Activated CD4-positive, alpha-beta T cell treated with anti-CD3 and anti-CD28 coated beads, Interleukin-2, Interleukin-4, amounts not matched to agents 100 ng/mL and 50 ng/mL, durations not matched to agents 16 hours and 8 hours (primary cell): ENCODE measurements around the gene FES.

Experiments used
- DNase-seq: peaks from one replicate; pipeline ENCODE4 v3.0.0-alpha.2; 2020; ENCODE audit warnings: low spot score

Gene FES

GRCh38 chr15:90876046-90876445 is 8.3 kb upstream of the FES start:
- no peak for DNase-seq

DNA sequence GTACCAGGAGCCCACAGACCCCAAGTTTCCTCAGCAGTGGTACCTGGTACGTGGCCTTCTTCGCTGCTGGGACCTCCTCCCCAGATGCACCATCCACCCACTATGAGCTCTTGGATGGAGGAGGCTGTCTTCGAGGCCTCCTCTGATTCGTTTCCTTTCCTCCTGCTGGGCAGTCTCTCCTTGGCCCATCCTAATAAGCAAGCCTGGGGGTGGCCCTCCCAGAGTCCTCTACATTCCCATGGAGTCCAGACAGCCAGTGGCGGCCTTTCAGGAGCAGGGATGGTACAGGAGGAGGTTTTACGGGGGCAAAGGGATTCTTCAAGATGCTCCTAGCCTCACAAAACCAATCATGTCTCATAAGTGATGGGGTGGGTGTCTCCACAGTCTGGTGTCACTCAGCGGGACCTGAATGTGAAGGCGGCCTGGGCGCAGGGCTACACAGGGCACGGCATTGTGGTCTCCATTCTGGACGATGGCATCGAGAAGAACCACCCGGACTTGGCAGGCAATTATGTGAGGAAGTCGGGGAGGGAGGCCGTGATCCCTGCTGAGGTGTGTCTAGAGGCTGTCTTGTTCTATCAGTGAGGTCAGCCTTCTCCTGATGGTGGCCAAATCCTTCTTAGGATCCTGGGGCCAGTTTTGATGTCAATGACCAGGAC is 7.7 kb upstream of the FES start:
- DNase-seq: no peak

DNA sequence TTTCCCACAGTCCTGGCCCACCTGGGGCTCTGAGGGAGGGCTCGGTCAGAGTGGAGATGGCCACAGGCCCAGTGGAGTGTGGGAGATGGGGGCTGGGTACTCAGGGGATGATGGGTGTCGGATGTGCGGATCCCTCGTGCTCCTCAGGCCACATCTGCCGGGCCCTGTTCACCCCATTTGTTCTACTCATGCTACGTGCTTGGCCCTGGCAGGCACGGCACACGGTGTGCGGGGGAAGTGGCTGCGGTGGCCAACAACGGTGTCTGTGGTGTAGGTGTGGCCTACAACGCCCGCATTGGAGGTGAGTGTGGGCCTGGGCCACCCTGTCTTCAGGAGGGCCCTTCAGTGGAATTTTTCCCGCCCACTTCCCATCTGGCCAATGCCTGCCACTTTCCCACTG is 7.0 kb upstream of the FES start:
- no peak for DNase-seq

DNA sequence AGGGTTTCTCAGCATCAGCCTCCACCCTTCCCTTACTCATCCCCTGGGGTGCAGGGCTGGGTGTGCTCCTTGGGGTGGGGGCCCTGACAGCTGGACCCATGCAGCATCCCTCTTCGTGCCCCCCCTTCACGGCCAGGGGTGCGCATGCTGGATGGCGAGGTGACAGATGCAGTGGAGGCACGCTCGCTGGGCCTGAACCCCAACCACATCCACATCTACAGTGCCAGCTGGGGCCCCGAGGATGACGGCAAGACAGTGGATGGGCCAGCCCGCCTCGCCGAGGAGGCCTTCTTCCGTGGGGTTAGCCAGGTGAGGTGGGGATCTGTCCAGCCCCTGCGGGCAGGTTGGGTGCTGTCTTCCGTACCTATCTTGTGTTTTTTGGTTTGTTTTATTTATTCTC is 6.3 kb upstream of the FES start:
- no peak for DNase-seq

DNA sequence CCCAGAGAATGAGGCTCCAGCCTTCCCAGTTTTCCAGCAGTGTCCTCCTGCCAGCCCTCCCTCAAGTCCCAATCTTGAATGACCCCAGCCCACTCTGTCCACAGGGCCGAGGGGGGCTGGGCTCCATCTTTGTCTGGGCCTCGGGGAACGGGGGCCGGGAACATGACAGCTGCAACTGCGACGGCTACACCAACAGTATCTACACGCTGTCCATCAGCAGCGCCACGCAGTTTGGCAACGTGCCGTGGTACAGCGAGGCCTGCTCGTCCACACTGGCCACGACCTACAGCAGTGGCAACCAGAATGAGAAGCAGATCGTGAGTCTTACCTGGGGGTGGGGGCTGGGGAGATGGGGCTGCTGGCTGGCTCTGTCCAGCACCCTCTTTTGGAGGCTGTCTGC is 5.6 kb upstream of the FES start:
- no peak for DNase-seq

DNA sequence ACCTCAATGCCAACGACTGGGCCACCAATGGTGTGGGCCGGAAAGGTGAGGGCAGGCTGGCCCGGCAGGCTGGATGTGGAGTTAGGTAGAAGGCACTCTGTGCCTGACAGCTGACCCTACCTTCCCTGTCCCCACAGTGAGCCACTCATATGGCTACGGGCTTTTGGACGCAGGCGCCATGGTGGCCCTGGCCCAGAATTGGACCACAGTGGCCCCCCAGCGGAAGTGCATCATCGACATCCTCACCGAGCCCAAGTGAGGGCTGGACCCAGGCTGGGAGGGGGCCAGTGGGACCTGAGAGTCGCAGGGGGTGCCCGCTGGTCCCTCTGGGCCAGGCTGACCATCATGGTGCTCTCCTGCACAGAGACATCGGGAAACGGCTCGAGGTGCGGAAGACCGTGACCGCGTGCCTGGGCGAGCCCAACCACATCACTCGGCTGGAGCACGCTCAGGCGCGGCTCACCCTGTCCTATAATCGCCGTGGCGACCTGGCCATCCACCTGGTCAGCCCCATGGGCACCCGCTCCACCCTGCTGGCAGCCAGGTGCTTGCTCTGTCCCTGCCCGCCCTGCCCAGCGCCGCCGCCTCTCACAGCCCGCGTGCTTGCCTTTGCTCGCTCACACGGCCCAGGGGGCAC is 4.5 kb upstream of the FES start:
- DNase-seq: no peak

DNA sequence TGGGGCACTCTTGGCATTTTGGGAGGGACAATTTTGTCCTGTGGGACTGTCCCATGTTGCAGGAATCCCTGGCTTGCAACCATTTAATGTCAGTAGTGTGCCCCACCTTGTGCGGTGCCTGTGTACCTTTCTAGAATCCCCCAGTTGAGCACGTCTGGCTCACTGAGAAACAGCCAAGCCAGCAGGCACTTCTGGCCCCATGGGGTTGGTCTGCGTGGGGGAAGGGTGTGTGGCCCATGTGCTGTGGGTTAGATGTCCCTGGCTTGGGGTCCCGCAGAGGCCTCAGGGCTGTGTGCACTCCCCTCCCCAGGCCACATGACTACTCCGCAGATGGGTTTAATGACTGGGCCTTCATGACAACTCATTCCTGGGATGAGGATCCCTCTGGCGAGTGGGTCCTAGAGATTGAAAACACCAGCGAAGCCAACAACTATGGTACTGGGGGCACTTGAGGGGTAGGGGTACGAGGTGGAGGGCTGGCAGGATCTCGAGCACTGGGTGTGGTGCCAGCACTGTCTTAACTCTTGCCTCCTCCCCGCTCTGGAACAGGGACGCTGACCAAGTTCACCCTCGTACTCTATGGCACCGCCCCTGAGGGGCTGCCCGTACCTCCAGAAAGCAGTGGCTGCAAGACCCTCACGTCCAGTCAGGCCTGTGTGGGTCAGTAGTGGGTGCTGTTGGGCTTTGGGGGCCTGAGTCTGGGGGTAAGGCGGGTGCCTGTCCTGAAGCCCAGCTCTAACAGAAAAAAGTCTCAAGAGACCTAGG is 3.7 kb upstream of the FES start:
- DNase-seq: no peak

- DNase-seq: no peak
Observed at GRCh38 chr15:90881181-90881977, 2.9 kb upstream of the FES start.

DNA sequence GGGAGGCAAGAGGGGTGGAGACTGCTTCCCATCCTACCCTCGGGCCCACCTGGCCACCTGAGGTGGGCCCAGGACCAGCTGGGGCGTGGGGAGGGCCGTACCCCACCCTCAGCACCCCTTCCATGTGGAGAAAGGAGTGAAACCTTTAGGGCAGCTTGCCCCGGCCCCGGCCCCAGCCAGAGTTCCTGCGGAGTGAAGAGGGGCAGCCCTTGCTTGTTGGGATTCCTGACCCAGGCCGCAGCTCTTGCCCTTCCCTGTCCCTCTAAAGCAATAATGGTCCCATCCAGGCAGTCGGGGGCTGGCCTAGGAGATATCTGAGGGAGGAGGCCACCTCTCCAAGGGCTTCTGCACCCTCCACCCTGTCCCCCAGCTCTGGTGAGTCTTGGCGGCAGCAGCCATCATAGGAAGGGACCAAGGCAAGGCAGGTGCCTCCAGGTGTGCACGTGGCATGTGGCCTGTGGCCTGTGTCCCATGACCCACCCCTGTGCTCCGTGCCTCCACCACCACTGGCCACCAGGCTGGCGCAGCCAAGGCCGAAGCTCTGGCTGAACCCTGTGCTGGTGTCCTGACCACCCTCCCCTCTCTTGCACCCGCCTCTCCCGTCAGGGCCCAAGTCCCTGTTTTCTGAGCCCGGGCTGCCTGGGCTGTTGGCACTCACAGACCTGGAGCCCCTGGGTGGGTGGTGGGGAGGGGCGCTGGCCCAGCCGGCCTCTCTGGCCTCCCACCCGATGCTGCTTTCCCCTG is 2.2 kb upstream of the FES start:
- no peak for DNase-seq

GRCh38 chr15:90882781-90883525 is 1.4 kb upstream of the FES start:
- DNase-seq: no peak

- no peak for DNase-seq
Observed at GRCh38 chr15:90883526-90883975, 753 bp upstream of the FES start.

- DNase-seq: no peak
Observed at GRCh38 chr15:90884719-90885431, 571 bp downstream of the FES start.

- peak; percentile 85 for DNase-seq
Observed at GRCh38 chr15:90885432-90886290, 1.4 kb downstream of the FES start.

DNA sequence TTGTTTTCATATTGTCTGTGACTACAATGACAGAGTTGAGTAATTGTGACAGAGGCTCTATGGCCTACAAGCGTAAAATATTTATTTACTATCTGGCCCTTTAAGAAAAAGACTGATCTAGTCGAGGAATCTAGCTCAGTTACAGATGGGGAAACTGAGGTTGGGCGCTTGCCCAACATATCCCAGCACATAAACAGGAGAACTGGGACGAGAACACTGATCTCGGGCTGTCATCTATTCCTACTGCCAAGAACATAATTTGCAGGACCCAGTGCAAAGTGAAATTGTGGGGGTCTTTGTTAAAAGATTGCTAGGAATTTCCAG is 1.9 kb downstream of the FES start:
- DNase-seq: no peak

DNA sequence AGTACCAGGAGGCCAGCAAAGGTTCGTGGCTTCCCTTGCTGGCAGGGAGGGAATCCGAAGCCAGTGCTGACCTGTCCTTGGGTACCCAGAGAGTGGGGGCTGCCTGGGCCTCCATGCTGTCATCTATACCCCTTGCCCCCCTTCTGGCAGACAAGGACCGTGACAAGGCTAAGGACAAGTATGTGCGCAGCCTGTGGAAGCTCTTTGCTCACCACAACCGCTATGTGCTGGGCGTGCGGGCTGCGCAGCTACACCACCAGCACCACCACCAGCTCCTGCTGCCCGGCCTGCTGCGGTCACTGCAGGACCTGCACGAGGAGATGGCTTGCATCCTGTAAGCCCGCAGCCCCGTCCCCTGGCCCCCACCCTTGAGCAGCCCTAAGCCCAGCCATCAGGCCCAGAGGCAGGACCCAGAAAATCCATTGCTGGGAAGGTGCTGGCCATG is 2.8 kb downstream of the FES start:
- DNase-seq: no peak

GRCh38 chr15:90889313-90889730 is 5.0 kb downstream of the FES start:
- no peak for DNase-seq

- DNase-seq: no peak
Observed at GRCh38 chr15:90889736-90890456, 5.6 kb downstream of the FES start.

- DNase-seq: no peak
Observed at GRCh38 chr15:90890839-90891238, 6.5 kb downstream of the FES start.
